Measurements from ENCODE around the gene PABPN1.

Gene PABPN1

DNA sequence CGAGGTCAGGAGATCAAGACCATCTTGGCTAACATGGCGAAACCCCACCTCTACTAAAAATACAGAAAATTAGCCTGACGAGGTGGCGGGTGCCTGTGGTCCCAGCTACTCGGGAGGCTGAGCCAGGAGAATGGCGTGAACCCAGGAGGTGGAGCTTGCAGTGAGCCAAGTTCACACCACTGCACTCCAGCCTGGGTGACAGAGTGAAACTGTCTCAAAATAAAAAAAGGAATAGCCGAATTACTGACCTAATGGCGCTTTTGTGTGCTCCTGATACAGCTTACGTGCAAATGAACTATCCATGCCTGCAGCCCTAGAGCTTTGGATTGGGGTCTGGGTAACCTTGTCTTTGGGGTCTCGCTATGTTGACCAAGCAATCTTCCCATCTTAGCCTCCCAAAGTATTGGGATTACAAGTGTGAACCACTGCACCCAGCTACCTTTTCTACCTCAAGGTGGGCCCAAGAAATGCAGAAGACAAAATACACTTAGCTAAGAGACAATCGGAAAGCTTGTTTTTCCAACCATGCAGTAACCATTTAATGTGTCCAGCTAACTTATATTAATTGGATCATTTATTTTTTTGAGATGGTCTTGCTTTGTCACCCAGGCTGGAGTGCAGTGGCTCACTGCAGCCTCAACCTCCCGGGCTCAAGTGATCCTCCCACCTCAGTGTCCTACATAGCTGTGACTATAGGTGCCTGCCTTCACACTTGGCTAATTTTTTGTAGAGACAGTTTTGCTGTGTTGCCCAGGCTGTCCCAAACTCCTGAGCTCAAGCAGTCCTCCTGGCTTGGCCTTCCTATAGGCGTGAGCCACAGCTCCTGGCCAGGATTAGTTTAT lies 5.5 kb downstream of the PABPN1 start:
- DNase-seq = no peak

DNA sequence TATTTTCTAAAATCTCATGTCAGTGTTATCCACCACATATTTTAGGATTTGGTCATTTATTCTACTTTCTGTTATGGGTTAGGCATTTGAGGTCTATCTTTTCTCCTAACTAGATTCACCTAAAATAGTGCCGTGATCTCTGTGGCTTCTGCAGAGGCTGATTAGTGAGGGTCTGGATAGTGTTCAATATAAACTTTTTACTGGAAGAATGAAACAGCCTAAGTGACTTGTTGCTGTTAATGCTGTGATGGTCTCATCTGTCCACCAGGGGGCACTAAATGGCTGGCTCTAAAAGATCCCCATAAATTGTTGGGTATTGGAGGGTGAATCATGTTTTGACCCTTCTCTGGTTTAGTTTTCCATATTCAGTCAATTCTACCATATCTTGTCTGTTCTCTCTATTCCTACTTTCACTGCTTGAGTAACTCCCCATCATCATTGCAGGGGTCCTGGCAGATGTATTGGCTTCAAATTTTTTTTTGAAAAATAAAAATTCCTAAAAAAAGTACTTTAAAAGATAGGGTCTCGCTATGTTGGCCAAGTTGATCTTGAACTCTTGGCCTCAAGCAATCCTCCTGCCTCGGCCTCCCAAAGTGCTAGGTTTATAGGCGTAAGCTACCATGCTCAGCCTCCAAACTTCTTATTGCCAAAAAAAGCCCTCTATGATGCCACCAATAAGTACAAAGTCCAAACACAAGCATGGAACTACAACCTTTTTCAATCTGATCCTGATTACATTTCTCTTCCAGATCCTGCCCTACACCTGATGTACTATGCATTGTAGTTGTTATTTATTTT lies 6.9 kb downstream of the PABPN1 start:
- DNase-seq = peak; percentile 57 to 64

DNA sequence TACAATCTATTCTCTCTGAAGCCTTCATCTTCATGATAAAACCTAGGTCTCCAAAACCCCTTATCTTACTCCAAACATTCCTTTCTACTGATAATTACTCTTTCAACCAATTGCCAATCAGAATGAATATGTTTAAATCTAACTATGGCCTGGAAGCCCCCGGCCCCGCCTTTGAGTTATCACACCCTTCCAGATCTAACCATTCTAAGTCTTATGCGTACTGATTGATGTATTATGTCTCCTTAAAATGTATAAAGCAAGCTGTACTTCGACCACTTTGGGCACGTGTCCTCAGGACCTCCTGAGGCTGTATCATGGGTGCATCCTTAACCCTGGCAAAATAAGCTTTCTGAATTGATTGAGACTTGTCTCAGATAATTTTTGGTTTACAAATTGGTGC lies 14.4 kb downstream of the PABPN1 start:
- DNase-seq = no peak

DNA sequence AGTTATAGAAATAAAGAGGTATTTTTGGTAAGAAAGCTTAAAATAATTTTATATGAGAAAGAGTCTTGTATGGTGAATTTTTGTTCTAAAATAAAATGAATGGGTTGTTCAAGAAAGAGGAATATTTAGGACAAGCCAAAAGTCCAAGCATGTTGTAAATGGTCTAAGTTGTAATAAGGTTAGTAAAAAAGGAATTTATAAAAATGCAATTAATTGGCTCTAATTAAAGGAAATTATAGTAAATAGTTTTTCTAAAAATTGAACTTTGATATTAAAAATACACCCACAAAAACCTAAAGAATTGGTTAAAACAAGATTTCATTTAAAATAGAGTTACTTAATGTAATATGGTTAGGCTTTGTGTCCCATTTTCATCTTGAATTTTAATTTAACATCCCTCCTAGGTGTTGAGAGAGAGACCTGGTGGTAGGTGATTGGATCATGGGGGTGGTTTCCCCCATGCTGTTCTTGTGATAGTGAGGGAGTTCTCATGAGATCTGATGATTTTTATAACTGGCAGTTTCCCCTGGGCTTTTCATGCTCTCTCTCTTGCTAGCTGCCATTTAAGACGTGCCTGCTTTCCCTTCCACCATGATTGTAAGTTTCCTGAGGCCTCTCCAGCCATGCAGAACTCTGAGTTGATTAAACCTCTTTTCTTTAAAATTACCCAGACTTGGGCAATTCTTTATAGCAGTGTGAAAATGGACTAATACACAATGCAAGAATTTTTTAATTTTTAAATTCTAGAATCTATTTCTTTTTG lies 18.4 kb downstream of the PABPN1 start:
- DNase-seq = no peak

DNA sequence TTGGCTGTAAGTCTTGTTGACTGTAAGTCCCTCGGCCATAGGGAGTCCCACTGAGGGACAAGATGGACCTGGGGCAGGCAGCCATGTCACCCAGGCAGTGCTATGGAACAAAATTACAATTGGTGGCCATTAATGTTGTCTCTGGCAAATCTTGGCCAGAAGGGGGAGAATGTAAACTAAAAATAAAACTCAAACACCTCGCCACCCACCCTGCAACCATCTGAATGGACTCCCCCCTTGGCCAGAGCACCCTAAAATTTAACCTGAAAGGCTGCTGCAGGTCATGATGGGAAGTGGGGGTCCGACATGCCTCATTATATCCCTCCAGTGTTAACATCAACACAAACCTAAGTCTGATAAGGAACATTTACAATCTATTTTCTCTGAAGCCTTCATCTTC lies 23.2 kb downstream of the PABPN1 start:
- no peak for DNase-seq

DNA sequence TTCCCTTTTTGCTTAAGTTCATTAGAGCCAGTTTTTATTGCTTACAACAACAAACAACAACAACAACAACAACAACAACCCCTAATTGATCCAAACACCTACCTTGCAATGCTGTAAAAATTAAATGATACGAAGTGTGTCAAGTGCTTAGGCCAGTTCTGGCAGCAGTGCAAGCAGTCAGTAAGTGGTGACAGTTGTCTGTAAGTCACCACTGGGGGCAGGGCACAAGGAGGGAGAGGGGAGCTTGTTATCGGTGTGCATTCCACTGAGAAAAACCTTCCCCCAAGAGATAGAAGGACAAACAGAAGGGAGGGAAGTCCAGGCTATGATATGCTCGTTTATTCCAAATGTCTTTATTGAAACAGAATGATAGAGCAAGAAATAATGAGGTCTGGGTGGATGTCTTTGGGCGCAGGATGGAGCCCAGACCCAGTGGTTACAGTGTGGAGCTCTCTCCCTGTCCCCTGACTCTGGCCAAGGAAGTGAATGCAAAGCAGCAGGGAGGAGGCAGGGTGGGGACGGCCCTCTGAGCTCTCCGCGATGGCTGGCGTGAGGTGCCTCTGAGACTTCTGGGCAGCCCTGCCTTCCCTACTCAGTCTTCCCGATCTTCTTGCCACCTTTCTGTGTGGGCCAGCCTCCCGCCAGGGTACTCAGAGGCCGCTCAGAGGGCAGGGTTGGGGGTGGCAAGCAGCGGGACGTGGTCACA lies 24.9 kb downstream of the PABPN1 start:
- no peak for DNase-seq

DNA sequence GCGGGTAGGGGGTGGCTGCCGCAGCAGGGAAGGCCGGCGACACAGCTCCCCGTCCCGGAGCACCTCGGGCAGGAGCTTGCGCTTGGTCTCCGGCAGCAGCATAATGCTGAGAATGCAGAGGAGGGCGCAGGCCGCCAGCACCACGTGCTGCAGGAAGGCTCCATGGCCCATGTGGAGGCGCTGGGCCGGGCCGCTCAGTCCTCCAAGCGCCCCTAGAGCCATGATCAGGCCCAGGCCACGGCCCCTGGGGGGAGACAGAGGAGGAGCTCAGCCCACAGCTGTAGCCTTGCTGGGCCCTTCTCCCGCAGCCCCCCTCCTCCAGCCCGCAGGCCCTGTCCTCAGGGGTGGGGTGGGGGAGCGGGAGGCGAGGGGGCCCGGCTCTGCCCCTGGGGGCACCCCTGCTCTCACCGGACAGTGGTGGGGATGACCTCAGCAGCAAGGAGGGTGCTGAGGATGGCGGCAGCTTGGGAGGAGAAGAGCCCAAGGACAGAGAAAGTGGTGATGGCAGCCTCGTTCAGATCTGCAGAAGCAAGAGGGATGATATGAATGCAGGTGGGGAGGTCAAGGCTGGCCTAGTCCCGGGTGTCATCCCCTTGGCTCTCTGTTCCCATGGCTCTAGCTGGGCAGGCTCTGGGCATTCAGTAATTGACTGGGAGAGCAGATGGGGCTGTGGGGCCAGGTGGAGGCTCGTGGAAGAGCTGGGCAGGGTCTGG lies 25.6 kb downstream of the PABPN1 start:
- DNase-seq = no peak

DNA sequence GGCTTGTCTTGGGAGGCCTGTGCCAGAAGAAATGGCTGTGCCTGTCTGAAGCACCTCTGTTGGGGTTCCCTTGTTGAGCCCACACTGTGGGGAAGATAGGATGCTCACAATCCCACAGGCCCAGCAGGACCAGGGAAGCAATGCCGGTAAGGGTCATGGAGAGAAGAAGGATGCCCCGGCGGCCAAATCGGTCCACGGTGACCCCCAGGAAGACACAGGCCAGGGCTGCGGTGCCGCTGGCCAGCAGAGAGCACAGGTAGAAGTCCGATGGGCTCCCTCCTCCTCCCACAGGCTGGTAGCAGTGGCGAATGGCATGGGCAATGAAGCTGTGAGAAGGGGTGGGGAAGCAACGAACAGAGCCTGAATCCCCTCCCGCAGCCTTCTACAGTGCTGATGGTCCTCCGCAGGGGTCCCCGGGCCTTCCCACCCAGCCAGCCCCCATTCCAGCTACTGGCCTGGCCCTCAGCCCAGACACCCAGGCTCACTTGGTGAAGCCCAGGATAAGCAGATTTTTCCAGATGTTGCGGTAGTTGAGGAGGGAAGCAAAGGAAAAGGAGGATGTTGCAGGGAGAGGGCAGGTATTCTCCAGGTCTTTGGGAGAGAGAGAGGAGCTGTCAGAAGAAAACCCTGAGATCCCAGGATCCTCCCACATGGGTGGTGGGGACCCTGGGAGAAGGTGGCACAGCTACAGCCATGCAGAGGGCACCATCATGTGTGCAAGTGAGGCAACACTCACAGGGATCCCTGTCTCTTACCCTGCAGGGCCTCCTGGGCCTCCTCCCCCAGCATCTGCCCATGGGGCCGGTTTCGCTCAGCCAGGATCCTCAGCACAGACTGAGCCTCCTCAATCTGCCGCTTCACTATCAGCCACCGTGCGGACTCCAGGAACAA lies 26.4 kb downstream of the PABPN1 start:
- DNase-seq = no peak

DNA sequence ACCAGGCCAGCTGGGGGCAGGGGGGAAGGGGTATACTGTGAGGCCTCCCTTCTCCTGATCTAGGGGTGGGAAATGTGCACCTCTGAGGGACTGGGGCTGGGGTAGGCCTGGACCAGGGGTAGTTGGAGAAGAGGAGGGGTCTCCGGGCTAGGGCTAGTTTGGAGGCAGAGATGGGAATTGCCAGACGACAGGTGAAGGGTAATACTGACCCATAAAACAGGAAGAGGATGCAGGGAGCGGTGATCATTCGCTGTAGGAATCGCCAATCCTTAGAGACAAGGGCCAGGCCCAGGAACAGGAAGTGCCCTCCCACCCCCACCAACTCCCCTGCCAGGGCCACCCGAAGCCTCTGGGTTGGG lies 27.0 kb downstream of the PABPN1 start:
- DNase-seq = no peak

DNA sequence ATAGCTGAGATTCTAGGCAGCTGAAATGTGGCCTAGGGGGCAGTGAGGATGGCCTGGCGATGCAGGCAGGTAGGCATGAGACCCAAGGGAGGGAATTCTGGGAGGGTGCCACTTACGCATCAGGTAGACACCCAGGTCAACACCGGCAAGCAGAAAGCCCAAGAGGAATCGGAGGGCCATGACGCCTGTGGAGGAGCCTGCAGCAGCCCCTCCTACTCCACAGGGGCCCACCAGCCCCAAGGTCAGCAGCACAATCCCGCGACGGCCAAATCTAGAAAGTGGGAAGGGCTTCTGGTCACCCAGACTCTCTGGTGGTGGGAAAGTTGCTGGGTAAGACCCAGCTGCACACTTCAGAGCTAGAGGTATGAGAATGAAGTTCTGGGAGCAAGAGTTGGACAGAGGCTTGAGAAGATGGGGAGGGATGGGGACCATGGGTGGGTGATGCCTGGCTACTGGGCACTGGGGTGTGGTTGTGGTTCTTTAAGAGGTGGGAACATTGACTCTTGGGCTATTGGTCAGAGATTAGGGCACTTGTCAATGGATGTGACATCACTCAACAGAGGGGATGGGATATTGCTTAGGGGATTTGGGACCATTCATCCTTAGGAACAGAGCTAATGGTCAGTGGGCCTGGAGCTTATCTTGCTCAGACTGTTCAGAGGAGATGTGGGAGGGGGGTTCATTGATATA lies 28.0 kb downstream of the PABPN1 start:
- no peak for DNase-seq

DNA sequence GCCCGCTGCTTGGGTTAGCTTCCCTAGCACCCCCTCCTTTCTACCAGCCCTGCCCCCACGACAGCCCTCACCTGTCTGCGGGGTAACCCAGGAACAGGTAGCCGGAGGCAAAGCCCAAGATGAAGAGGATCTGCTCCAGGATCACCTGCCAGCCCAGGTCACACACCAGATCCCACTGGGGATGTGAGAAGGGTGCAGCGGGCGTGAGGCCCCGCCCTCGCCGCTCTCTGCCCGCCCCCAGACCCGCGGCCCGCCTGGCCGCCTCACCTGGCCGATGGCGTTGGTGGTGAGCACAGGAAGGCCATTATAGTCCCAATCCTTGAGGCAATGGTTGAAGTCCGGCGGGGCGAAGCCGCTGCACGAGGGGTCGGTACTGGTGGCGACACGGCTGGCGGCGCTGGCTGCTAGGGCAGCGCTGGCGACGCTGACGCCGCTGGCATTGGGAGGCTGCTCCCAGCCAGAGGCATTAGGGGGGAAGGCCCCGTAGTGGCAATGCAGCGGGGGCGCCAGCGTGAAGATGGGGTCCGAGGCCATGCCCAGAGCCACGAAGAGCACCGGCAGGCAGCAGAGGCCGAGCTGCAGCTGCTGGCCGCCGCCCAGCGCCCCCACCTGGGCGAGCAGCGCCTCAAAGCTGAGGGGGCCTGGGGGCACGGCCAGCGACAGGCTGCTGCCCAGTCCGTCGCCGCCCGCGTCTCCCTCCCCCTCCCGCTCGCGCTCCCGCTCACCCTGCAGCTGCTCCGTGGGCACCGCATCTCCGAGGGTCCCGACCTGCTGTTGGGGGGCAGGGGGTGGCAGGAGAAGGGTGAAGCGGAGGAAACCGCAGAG lies 30.6 kb downstream of the PABPN1 start:
- DNase-seq = no peak

DNA sequence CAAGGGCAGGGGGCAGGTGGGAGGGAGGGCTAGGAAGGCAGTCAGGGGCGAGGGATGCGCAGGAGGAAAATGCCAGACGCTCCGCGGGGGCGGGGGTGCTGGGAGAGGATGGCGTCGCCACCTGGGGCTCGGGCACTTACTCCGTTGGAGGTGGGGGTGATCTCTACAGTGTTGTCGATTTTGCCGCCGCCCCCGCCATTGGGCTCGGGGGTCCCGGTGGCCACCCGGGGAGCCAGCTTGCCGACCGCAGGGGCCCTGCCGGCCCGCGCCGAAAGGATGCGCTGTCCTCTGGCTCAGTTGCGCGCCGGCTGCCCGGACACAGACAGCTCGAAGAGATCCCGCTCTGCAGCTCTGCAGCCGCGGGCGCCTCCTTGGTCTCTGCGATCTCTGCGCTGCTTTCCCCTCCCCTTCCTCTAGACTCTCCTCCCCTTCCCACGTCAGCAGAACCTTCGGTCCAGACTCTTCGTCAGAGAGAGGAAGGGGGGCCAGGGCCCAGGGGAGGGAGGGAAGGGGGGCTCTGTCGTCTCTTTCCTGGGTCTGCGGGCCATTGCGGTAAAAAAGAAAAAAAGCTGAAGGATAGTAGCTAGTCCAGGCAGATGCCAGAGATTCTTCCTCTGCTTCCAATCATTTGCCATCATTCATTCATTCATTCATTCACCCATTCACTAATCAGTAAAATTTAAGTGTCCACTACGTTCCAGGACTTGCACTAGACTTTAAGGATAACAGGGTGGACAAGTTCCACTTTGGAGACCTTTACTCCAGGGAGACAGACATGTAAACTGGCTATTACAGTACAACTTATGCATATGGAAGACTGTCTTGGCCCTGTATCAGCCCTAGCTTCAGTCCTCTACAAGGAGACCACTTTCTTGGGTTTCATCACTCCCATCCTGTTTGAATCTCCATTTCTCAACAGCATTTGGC lies 31.5 kb downstream of the PABPN1 start, which contains the start of gene SLC22A17:
Gene SLC22A17, minus strand, starts transcription at position 382 of the 927 bp plus-strand sequence.
- peak; percentile 35 to 43 for DNase-seq

DNA sequence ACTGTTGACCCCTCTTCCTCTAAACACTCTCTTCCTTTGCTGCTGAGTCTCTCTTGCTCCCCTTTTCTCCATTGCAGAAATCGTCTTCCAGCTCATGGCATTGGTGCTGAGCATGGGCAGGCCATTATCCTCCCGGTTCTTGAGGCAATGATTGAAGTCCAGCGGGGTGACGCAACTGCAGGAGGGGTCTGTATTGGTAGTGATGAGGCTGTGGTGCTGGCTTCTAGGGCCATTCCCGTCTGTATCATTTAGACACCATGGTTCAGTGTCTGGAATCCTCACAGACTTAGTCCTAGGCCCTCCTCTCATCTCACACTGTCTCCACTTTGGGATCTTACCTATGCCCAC lies 32.1 kb downstream of the PABPN1 start:
- no peak for DNase-seq

DNA sequence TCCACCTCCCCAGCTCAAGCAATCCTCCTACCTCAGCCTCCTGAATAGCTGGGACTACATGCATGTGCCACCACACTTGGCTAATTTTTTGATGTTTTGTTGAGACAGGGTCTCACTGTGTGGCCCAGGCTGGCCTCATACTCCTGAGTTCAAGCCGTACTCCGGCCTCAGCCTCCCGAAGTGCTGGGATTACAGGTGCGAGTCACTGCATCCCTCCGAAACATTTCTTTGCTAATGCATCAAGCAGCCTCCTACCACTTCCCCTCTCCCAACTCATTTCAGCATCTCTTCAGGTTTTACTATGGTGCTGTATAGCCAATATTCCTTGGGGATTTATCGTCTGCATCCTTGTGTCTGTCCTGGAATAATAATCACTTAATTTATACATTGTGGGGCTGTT lies 33.7 kb downstream of the PABPN1 start:
- no peak for DNase-seq

DNA sequence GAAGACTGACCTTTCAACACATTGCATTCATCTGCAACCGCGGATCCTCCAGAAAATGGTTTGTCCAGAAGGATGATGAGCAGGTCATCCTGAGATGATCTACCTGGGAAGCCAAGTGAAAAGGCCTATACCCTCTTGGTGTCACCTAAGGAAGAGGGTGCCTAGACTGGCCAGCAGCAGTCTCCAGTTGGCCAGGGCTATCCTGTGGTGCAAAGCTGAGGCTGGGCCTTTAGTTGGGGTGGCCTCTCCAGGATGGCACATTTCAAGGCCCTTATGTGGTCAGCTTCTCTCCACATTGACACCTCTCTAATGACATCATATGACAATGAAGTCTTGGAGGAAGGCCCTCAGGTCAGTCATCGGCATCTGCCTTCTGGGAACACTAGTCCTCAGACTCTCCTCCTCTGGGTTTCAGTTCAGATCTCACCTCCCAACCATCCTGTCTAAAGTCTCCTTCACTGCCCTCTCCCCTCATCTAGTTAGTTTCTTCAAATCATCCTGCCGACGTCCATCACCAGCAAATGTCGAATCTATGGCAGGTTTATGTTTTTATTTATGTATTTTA lies 34.7 kb downstream of the PABPN1 start:
- DNase-seq = no peak

DNA sequence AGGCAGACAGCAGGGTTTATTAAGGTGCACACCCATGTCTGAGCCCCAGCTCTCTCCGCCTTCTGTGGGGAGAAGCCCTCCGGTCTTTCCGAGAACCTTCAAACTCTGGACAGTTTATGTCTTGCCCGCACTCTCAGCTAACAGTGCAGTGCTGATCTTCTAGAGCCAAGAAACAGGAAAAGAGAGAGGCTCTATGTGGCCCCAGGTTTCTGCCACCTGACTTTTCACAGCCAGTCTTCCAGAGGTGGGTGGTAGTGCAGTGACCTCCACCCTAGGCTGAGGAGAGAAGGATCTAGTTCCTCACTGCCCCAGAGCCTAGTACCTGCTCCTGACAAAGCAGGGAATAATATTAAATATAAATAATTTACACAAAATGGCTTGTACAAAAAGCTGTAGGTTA lies 35.4 kb downstream of the PABPN1 start:
- no peak for DNase-seq

DNA sequence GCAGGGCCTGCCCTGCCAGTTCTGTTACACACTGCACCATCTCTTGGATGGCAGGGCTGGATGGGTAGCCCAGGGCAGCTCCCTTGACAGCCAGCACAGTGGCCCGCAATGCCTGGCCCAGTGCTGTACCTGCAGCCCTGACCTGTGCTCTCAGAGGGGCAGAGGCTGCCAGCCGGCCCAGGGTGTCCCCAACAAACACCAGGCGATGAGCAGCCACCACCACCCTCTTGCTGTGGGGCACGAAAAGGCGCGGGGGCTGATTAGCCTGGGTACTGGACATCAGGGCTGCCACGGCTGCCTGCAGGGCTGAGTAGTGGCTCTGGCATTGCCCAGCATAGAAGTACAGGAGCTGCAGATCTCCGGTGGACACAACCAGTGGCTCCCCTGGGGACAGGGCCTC lies 36.0 kb downstream of the PABPN1 start:
- DNase-seq = no peak

DNA sequence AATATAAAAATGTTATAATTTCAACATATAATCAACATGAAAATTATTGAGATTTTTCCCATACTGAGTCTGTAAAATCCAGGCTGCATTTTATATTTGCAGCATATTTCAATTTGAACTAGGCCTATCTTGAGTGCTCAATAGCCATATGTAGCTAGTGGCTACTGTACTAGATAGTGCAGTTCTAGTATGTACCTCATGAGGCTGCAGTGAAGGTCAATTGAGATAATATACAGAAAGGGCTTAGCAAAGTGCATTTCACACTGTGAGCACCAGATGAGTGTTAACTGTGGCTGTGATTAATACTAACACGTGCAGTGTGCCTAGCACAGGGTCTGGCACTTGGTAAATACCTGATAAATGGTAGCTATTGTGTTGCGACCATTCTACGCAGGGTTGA lies 36.8 kb downstream of the PABPN1 start:
- DNase-seq = no peak

Data from stimulated activated CD4-positive, alpha-beta T cell treated with anti-CD3 and anti-CD28 coated beads, Interleukin-2, amount 100 ng/mL, for 48 hours (primary cell).